ENCODE data around the gene ZNF790.

GRCh38 chr19:36847968-36848367 is 9.8 kb upstream of the ZNF790 start:
- TF ChIP-seq POLR2AphosphoS5 (IDR thresholded peaks at IDR 0.05; ENCODE audit: low read depth) (no peak), CTCF (IDR thresholded peaks at IDR 0.05; ENCODE audit: insufficient read depth, low read length) (no peak), REST (IDR thresholded peaks at IDR 0.05; ENCODE audit: insufficient replicate concordance, low read depth) (no peak)

All from HL-60 (cell line).